Large intestine (tissue), 3 donors: ENCODE measurements around the gene SLC39A11. TPM values are rescaled to one million over a fixed set of nuclear protein-coding genes. Genes with fewer than 3 reads are reported as not detected.
A peak's percentile ranks its signal among the peaks of the same experiment; 100 is the strongest.
"Not testable (repeated sequence)": the region's sequence is repeated elsewhere in the genome, so short reads cannot be mapped to it uniquely, and the experiment has no call there.

Source experiments
- DNase-seq, 2 donors: peaks; one replicate each; pipeline versions ENCODE4 v3.0.0 to v3.0.0-alpha.2; 2013
- H3K27ac ChIP-seq: one replicate; pipeline ENCODE4 v1.5.1; 2013; ENCODE audit warnings: low read length
- H3K27me3 ChIP-seq: 2 replicates; pipeline ENCODE4 v1.6.1; 2013; ENCODE audit warnings: low read length; ENCODE audit not compliant: control insufficient read depth, insufficient read depth
- H3K36me3 ChIP-seq: 2 replicates; pipeline ENCODE4 v1.6.1; 2013; ENCODE audit warnings: low read length; ENCODE audit not compliant: control insufficient read depth, insufficient read depth
- H3K4me1 ChIP-seq: one replicate; pipeline ENCODE4 v1.6.1; 2013; ENCODE audit warnings: low read length; ENCODE audit not compliant: control insufficient read depth, insufficient read depth
- H3K4me3 ChIP-seq: one replicate; pipeline ENCODE4 v1.5.1; 2013; ENCODE audit warnings: low read length
- H3K9me3 ChIP-seq: one replicate; pipeline ENCODE4 v1.6.1; 2013; ENCODE audit warnings: mild to moderate bottlenecking, low read depth, low read length, moderate library complexity; ENCODE audit not compliant: control insufficient read depth
- WGBS: methylation state at CpG from one replicate; pipeline ENCODE4 v1.1.5; 2013; ENCODE audit warnings: low lambda C conversion rate; ENCODE audit not compliant: insufficient coverage; 5-methylcytosine and 5-hydroxymethylcytosine counted together
- polyA plus RNA-seq: library from polyadenylated mRNA; unstranded; fragments of 120-200 nt; gene quantifications from one replicate; pipeline ENCODE4 v1.2.1, GENCODE V29; 2013

Gene SLC39A11
- polyA plus RNA-seq, 1 donor = 46.2 TPM

GRCh38 chr17:72997559-72997958 is 94.9 kb downstream of the SLC39A11 start:
- no peak for DNase-seq
- H3K9me3 ChIP-seq = peaks cover 3% of the 10 kb centered on the region
- H3K27me3 ChIP-seq = no peaks in the 10 kb centered on the region
- H3K4me3 ChIP-seq = no peak overlapping the region
- no peaks in the 10 kb centered on the region for H3K36me3 ChIP-seq
- no peak overlapping the region for H3K27ac ChIP-seq
- 100% methylated on average over 2 of the region's 6 CpGs for WGBS
- H3K4me1 ChIP-seq = no peaks in the 10 kb centered on the region

GRCh38 chr17:72996791-72997190 is 95.7 kb downstream of the SLC39A11 start:
- Histone ChIP-seq H3K36me3 (no peaks in the 10 kb centered on the region), H3K27ac (no peak overlapping the region), H3K4me3 (no peak overlapping the region), H3K9me3 (peaks cover 3% of the 10 kb centered on the region), H3K27me3 (no peaks in the 10 kb centered on the region), H3K4me1 (no peaks in the 10 kb centered on the region)
- no peak for DNase-seq
- no CpG with 5 or more reads among the region's 4 CpGs for WGBS

- Histone ChIP-seq H3K4me1 (no peaks in the 10 kb centered on the region), H3K27ac (no peak overlapping the region), H3K9me3 (peaks cover 3% of the 10 kb centered on the region), H3K27me3 (no peaks in the 10 kb centered on the region), H3K4me3 (no peak overlapping the region), H3K36me3 (no peaks in the 10 kb centered on the region)
- DNase-seq = no peak
- WGBS = no CpG with 5 or more reads among the region's 1 CpG
Measured at GRCh38 chr17:72995008-72995656, 97.4 kb downstream of the SLC39A11 start.

- not testable (repeated sequence) for DNase-seq, H3K9me3 ChIP-seq, H3K4me1 ChIP-seq, H3K27ac ChIP-seq, H3K4me3 ChIP-seq, H3K27me3 ChIP-seq, H3K36me3 ChIP-seq
- no CpG with 5 or more reads among the region's 6 CpGs for WGBS
Measured at GRCh38 chr17:72992783-72993467, 99.6 kb downstream of the SLC39A11 start.

- H3K4me1 ChIP-seq = no peaks in the 10 kb centered on the region
- H3K36me3 ChIP-seq = no peaks in the 10 kb centered on the region
- no CpG with 5 or more reads among the region's 2 CpGs for WGBS
- H3K27ac ChIP-seq = no peak overlapping the region
- peaks cover 3% of the 10 kb centered on the region for H3K9me3 ChIP-seq
- no peaks in the 10 kb centered on the region for H3K27me3 ChIP-seq
- no peak overlapping the region for H3K4me3 ChIP-seq
- no peak for DNase-seq
Measured at GRCh38 chr17:72991651-72992050, 100.8 kb downstream of the SLC39A11 start.

GRCh38 chr17:72989074-72989610 is 103.3 kb downstream of the SLC39A11 start:
- Histone ChIP-seq H3K9me3 (no peaks in the 10 kb centered on the region), H3K27ac (no peak overlapping the region), H3K4me3 (no peak overlapping the region), H3K36me3 (no peaks in the 10 kb centered on the region), H3K27me3 (no peaks in the 10 kb centered on the region), H3K4me1 (peaks cover 2% of the 10 kb centered on the region)
- 94% methylated on average over 5 of the region's 6 CpGs for WGBS
- no peak for DNase-seq

GRCh38 chr17:72988451-72988850 is 104.0 kb downstream of the SLC39A11 start:
- Histone ChIP-seq H3K4me3 (no peak overlapping the region), H3K27ac (no peak overlapping the region), H3K4me1 (peaks cover 2% of the 10 kb centered on the region), H3K36me3 (no peaks in the 10 kb centered on the region), H3K9me3 (no peaks in the 10 kb centered on the region), H3K27me3 (no peaks in the 10 kb centered on the region)
- DNase-seq = no peak
- WGBS = 100% methylated on average over 1 of the region's 5 CpGs

- no peak for DNase-seq
- Histone ChIP-seq H3K9me3 (no peaks in the 10 kb centered on the region), H3K36me3 (no peaks in the 10 kb centered on the region), H3K4me1 (peaks cover 2% of the 10 kb centered on the region), H3K27ac (no peak overlapping the region), H3K27me3 (no peaks in the 10 kb centered on the region), H3K4me3 (no peak overlapping the region)
- no CpG with 5 or more reads among the region's 1 CpG for WGBS
Measured at GRCh38 chr17:72987166-72987565, 105.3 kb downstream of the SLC39A11 start.

- peaks cover 2% of the 10 kb centered on the region for H3K4me1 ChIP-seq
Measured at GRCh38 chr17:72985882-72986720, 106.4 kb downstream of the SLC39A11 start.

GRCh38 chr17:72984926-72985325 is 107.6 kb downstream of the SLC39A11 start:
- Histone ChIP-seq H3K4me3 (no peak overlapping the region), H3K9me3 (no peaks in the 10 kb centered on the region), H3K4me1 (peaks cover 2% of the 10 kb centered on the region), H3K36me3 (no peaks in the 10 kb centered on the region), H3K27ac (no peak overlapping the region), H3K27me3 (no peaks in the 10 kb centered on the region)
- peak in 1 of 2 donors; percentile 64 for DNase-seq
- no CpG with 5 or more reads among the region's 7 CpGs for WGBS

More at GRCh38 chr17:72985882-72986720, 106.4 kb downstream of the SLC39A11 start:
- 0% methylated on average over 1 of the region's 11 CpGs for WGBS
- Histone ChIP-seq H3K27me3 (no peaks in the 10 kb centered on the region), H3K36me3 (no peaks in the 10 kb centered on the region), H3K9me3 (no peaks in the 10 kb centered on the region), H3K27ac (no peak overlapping the region), H3K4me3 (no peak overlapping the region)
- peak; percentile 55 to 62 for DNase-seq
